ENCODE data around the gene HRH1.

DNA sequence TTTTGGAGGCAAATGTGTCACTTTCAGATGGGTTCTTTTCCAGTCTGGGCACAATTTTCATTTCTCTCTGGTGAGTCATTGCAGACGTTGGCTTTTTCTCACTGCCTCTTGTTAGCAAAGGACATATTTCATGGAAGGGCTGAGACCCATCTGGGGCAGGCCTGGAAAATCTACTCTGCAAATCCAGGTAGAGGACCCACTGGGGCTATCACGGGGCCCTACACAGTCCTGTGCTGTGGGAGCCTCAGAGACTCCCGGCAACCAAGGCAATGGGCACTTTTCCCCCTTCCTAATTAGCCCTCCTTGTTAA, 58.0 kb downstream of the HRH1 start:
- TF ChIP-seq SIN3B (IDR thresholded peaks at IDR 0.05; ENCODE audit: low read length): no peak
- no peak for TF ChIP-seq POLR2A (IDR thresholded peaks at IDR 0.05; ENCODE audit: insufficient read depth in 1 of 2, low read depth in 2 of 2, low read length in 2 of 2)
- no peak for TF ChIP-seq ZNF468 (CRISPR knock-in tag; IDR thresholded peaks at IDR 0.05)
- TF ChIP-seq HNRNPUL1 (IDR thresholded peaks at IDR 0.05; ENCODE audit: low read depth, low read length): no peak
- no peak for TF ChIP-seq ZNF644 (CRISPR knock-in tag; IDR thresholded peaks at IDR 0.05; ENCODE audit: low read depth)
- no peak for TF ChIP-seq RFXAP (CRISPR knock-in tag; IDR thresholded peaks at IDR 0.05; ENCODE audit: borderline replicate concordance)
- TF ChIP-seq ZNF724P (CRISPR knock-in tag; IDR thresholded peaks at IDR 0.05; ENCODE audit: borderline replicate concordance): no peak
- TF ChIP-seq, protein P1, sequence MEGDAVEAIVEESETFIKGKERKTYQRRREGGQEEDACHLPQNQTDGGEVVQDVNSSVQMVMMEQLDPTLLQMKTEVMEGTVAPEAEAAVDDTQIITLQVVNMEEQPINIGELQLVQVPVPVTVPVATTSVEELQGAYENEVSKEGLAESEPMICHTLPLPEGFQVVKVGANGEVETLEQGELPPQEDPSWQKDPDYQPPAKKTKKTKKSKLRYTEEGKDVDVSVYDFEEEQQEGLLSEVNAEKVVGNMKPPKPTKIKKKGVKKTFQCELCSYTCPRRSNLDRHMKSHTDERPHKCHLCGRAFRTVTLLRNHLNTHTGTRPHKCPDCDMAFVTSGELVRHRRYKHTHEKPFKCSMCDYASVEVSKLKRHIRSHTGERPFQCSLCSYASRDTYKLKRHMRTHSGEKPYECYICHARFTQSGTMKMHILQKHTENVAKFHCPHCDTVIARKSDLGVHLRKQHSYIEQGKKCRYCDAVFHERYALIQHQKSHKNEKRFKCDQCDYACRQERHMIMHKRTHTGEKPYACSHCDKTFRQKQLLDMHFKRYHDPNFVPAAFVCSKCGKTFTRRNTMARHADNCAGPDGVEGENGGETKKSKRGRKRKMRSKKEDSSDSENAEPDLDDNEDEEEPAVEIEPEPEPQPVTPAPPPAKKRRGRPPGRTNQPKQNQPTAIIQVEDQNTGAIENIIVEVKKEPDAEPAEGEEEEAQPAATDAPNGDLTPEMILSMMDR (CRISPR knock-in tag; IDR thresholded peaks at IDR 0.05): no peak
- TF ChIP-seq GTF2F1 (IDR thresholded peaks at IDR 0.05; ENCODE audit: low read length): no peak
- TF ChIP-seq, protein P2, sequence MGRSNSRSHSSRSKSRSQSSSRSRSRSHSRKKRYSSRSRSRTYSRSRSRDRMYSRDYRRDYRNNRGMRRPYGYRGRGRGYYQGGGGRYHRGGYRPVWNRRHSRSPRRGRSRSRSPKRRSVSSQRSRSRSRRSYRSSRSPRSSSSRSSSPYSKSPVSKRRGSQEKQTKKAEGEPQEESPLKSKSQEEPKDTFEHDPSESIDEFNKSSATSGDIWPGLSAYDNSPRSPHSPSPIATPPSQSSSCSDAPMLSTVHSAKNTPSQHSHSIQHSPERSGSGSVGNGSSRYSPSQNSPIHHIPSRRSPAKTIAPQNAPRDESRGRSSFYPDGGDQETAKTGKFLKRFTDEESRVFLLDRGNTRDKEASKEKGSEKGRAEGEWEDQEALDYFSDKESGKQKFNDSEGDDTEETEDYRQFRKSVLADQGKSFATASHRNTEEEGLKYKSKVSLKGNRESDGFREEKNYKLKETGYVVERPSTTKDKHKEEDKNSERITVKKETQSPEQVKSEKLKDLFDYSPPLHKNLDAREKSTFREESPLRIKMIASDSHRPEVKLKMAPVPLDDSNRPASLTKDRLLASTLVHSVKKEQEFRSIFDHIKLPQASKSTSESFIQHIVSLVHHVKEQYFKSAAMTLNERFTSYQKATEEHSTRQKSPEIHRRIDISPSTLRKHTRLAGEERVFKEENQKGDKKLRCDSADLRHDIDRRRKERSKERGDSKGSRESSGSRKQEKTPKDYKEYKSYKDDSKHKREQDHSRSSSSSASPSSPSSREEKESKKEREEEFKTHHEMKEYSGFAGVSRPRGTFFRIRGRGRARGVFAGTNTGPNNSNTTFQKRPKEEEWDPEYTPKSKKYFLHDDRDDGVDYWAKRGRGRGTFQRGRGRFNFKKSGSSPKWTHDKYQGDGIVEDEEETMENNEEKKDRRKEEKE (IDR thresholded peaks at IDR 0.05): no peak
- TF ChIP-seq ARHGAP35 (CRISPR knock-in tag; IDR thresholded peaks at IDR 0.05; ENCODE audit: borderline replicate concordance): no peak
- no peak for TF ChIP-seq CHD4 (IDR thresholded peaks at IDR 0.05; ENCODE audit: borderline replicate concordance, low read length)
